DMS53 (cell line): ENCODE data around the gene TMEM50A.
"Not testable (repeated sequence)": the region's sequence is repeated elsewhere in the genome, so short reads cannot be mapped to it uniquely, and the experiment has no call there.

Experiments used
- DNase-seq: peaks from one replicate; lab custom pipeline; 2025; lab: John Stamatoyannopoulos, UW

Gene TMEM50A

GRCh38 chr1:25338188-25338981, at the start of gene TMEM50A:
TSS of gene TMEM50A (plus strand) at chr1:25338334. CDS start at chr1:25340487, 2,153 bp downstream.
- DNase-seq, result peak; percentile 92

GRCh38 chr1:25288573-25289101, 49.5 kb upstream of the TMEM50A start:
- not testable (repeated sequence) for DNase-seq

GRCh38 chr1:25290043-25290442, 48.1 kb upstream of the TMEM50A start:
- not testable (repeated sequence) for DNase-seq

GRCh38 chr1:25293426-25293825, 44.7 kb upstream of the TMEM50A start:
- not testable (repeated sequence) for DNase-seq

- not testable (repeated sequence) for DNase-seq
Observed at GRCh38 chr1:25294889-25295826, 43.0 kb upstream of the TMEM50A start.

DNA sequence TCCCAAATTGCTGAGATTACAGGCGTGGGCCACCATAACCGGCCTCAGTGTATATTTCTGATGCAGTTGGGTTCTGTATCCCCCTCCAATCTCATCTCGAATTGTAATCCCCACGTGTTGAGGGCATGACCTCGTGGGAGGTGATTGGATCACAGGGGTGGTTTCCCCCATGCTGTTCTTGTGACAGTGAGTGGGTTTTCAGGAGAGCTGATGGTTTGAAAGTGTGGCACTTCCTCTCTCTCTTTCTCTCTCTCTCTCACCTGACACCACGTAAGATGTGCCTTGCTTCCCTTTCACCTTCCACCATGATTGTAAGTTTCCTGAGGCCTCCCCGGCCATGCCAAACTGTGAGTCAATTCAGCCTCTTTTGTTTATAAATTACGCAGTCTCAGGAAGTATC, 41.6 kb upstream of the TMEM50A start:
- not testable (repeated sequence) for DNase-seq

GRCh38 chr1:25300729-25301128, 37.4 kb upstream of the TMEM50A start:
- not testable (repeated sequence) for DNase-seq

DNA sequence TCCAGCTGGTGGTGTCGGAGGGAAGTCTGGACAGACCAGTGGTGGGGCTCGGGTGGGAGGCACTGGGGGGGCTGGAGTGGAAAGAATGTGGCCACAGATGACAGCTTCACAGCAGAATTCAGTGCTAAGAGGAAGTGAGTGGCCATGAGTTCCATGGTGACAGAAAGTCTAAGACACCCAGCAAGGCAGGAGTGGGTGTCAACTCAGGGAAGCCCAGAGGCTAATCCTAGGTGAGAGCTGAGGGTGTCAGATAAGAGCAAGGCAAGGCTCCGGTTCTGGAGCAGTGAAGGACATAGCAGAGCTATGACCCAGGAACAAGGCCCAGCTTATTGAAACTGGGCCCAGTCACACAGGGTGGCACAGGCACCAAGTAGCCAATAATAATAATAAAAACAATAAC, 35.8 kb upstream of the TMEM50A start:
- DNase-seq, result not testable (repeated sequence)

- not testable (repeated sequence) for DNase-seq
Observed at GRCh38 chr1:25304936-25305335, 33.2 kb upstream of the TMEM50A start.

DNA sequence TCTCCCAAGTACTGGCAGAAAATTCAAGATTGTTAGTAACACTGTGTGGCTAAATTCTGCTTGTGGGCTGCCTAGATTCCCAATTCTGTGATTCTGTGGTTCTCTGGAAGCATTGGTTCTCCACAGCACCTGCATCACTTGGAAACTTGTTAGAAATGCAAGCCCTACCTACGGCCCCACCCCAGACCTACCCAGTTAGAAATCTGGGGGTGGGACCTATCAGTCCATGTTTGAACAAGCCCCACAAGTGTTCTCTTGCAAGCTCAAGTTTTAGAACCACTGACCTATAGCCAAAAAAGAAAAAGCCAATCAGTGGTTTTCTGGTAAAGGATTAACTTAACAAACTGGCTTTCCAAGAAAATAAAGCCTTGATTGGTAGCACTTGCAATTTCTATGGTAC, 30.0 kb upstream of the TMEM50A start:
- DNase-seq, result not testable (repeated sequence)

DNA sequence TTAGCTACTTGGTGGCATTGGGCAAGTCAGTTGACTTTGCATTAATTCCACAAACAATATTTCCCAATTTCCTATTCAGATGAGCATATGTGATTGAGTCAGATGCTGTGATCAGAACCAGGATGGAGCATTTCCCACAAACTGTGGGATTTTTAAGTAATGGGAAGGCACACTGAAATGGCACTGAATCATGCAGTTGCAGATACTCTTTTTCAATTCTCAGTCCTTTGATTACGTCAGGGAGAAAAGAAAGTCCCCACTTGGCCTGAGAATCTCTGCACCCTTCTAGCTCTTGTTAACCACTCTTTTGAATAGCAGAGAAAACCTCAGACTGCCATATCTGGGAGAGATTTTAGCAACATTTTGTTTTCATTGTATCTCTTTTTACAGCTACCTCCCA, 29.0 kb upstream of the TMEM50A start:
- DNase-seq, result not testable (repeated sequence)

GRCh38 chr1:25309486-25309885, 28.6 kb upstream of the TMEM50A start:
- DNase-seq, result not testable (repeated sequence)

GRCh38 chr1:25312806-25313470, 25.2 kb upstream of the TMEM50A start:
- DNase-seq, result not testable (repeated sequence)

DNA sequence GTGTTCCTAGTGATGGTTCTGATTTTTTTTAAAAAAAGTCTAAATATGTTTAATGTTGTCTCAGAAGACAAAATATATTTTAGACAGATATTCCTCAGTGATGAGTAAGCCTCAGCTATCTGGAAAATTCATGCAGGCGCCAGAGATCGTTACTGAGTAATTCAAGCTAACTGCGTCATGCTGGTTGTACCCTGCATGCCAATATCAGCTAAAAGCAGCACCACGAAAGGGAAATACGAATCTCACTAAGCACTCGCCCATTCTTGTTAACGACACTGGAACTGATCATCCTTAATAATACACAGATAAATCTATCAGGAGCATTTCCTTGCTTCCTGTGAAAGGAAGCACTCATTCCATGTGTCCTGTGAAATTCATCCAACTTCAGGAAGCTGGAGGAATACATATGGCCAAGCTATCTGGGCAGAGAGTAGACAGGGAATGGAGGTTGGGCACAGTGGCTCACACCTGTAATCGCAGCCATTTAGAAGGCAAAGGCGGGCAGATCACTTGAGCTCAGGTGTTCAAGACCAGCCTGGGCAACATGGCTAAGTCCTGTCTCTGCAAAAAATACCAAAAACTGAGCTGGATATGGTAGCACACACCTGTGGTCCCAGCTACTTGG, 17.7 kb upstream of the TMEM50A start:
- not testable (repeated sequence) for DNase-seq

- not testable (repeated sequence) for DNase-seq
Observed at GRCh38 chr1:25322127-25322526, 16.0 kb upstream of the TMEM50A start.

GRCh38 chr1:25324407-25324806, 13.7 kb upstream of the TMEM50A start:
- not testable (repeated sequence) for DNase-seq

DNA sequence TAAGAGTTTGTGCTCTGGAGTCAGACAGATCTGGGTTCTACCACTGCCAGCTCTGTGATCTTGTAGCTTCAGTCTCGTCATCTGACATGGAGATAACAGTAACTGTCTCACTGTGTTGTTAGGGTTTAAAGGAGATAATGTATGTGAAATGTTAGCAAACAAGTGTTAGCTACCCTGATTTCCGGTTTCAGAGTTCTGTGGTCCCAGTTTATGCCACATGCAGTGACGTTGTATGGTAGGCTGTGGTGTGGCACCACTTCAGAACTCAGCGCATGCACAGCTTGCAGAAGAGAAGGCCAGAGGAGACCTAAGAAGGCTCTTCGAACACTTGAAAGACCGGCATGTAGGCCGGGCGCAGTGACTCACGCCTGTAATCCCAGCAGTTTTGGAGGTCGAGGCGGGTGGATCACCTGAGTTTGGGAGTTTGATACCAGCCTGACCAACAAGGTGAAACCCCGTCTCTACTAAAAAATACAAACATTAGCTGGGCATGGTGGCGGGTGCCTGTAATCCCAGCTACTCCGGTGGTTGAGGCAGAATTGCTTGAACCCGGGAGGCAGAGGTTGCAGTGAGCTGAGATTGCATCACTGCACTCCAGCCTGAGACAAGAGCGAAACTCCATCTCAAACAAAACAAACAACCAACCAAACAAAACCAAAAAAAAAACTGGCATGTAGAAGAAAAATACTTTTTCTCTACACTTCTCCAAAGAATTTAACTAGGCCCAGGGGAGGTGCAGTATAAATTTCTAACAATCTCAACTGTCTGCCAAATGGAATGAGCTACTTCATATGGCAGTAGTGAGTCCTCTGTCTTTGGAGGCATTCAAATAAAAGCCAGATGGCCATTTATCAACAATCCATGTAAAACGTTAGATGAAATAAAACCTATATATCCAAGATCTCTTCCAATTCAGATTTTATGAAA, 10.0 kb upstream of the TMEM50A start:
- not testable (repeated sequence) for DNase-seq

GRCh38 chr1:25328791-25329185, 9.3 kb upstream of the TMEM50A start:
- not testable (repeated sequence) for DNase-seq

GRCh38 chr1:25329336-25329735, 8.8 kb upstream of the TMEM50A start:
- DNase-seq, result not testable (repeated sequence)

DNA sequence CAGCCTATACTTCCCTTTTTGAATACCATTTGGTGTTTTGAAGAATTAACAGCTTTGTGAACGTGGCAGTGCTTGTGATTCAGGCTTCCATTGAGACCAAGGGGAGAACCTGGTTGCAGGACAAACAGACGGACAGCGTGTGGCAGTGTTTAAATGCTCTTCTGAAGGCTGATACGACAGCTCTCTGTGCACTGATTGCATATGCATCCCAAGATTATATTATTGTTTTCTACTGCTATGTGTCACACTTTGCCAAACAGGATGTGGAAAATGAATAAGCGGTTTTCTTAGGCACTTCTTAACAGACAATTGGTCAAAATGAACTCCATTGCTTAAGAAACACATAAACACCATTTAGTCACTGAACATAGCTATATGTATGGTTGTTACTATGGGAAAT, 8.2 kb upstream of the TMEM50A start:
- not testable (repeated sequence) for DNase-seq
